Fibroblast of lung (primary cell): Measurements from ENCODE around the gene NUDT7. TPM values are rescaled to one million over a fixed set of nuclear protein-coding genes. Genes with fewer than 3 reads are reported as not detected.

Source experiments
- DNase-seq, 2 donors: peaks; one replicate each; pipeline versions ENCODE4 v3.0.0 to v3.0.0-alpha.2; 2010; ENCODE audit warnings: low read depth in 2 of 2
- H2AFZ ChIP-seq: 2 replicates; pipeline ENCODE4 v1.5.1; 2012; ENCODE audit warnings: low read length, control low read depth, inconsistent platforms
- H3K27ac ChIP-seq: 2 replicates; pipeline ENCODE4 v1.5.1; 2011; ENCODE audit warnings: low read length, control low read depth; ENCODE audit not compliant: insufficient read depth
- H3K27me3 ChIP-seq: 2 replicates; pipeline ENCODE4 v1.5.1; 2011; ENCODE audit warnings: mild to moderate bottlenecking, low read length; ENCODE audit not compliant: control insufficient read depth, insufficient read depth
- H3K36me3 ChIP-seq: 2 replicates; pipeline ENCODE4 v1.5.1; 2011; ENCODE audit warnings: low read length; ENCODE audit not compliant: control insufficient read depth, insufficient read depth
- H3K4me1 ChIP-seq: 2 replicates; pipeline ENCODE4 v1.5.1; 2011; ENCODE audit warnings: low read length; ENCODE audit not compliant: control insufficient read depth, insufficient read depth; ENCODE audit errors: extremely low read depth
- H3K4me2 ChIP-seq: 2 replicates; pipeline ENCODE4 v1.5.1; 2011; ENCODE audit warnings: low read length, control low read depth; ENCODE audit not compliant: insufficient read depth; ENCODE audit errors: extremely low read depth
- H3K4me3 ChIP-seq, 4 experiments: fragments of 200-600 bp in 1 of 4; sonication (generic) in 1 of 4; replicated peaks in 1 of 4; 2 replicates each; pipeline ENCODE4 v1.5.1; 2011 to 2016; ENCODE audit warnings: low read length in 4 of 4, low read depth in 3 of 4, mild to moderate bottlenecking in 3 of 4, control low read depth in 2 of 4, inconsistent platforms in 1 of 4, mixed read lengths in 1 of 4; ENCODE audit not compliant: insufficient read depth in 1 of 4; ENCODE audit errors: control extremely low read depth in 1 of 4
- H3K79me2 ChIP-seq: 2 replicates; pipeline ENCODE4 v1.5.1; 2012; ENCODE audit warnings: mild to moderate bottlenecking, low read length, inconsistent platforms; ENCODE audit not compliant: control insufficient read depth, insufficient read depth
- H3K9ac ChIP-seq: 2 replicates; pipeline ENCODE4 v1.5.1; 2011; ENCODE audit warnings: mild to moderate bottlenecking, low read length, control low read depth; ENCODE audit not compliant: insufficient read depth
- H3K9me3 ChIP-seq: 2 replicates; pipeline ENCODE4 v1.5.1; 2012; ENCODE audit warnings: low read depth, low read length; ENCODE audit not compliant: control insufficient read depth, insufficient read depth
- H4K20me1 ChIP-seq: 2 replicates; pipeline ENCODE4 v1.5.1; 2011; ENCODE audit warnings: low read length; ENCODE audit not compliant: control insufficient read depth, insufficient read depth; ENCODE audit errors: extremely low read depth
- CTCF ChIP-seq, 2 donors: IDR thresholded peaks in 1 of 2; conservative IDR thresholded peaks in 1 of 2; 1 replicate in 1 of 2; 2 replicates in 1 of 2; pipeline ENCODE4 v1.5.1; 2011 to 2012; ENCODE audit warnings: low read length in 2 of 2, control low read depth in 1 of 2, inconsistent platforms in 1 of 2, low read depth in 1 of 2, mild to moderate bottlenecking in 1 of 2
- EZH2 ChIP-seq: IDR thresholded peaks from 2 replicates; pipeline ENCODE4 v1.5.1; 2012; ENCODE audit warnings: low read length, control low read depth, mild to moderate bottlenecking; ENCODE audit errors: missing control alignments
- polyA plus RNA-seq, 2 donors: library from polyadenylated mRNA; depleted of rRNA in 1 of 2; stranded (reverse) in 1 of 2; unstranded in 1 of 2; fragments of >200 nt; gene quantifications; 2 replicates each; pipeline ENCODE4 v1.2.1, GENCODE V29; 2011 to 2012; ENCODE audit warnings: missing spikeins in 1 of 2
- total RNA-seq: library from RNA; depleted of rRNA; stranded (reverse); fragments of >200 nt; gene quantifications from 2 replicates; pipeline ENCODE4 v1.2.1, GENCODE V29; 2014

Gene NUDT7
- total and polyA plus RNA-seq, 2 donors (not counting 1 experiment from before 2014, with no cell fraction given) = 15.2 to 21.5 TPM

GRCh38 chr16:77775911-77776909, 53.9 kb downstream of the NUDT7 start:
- Histone ChIP-seq H3K4me2 (no peak overlapping the region), H3K79me2 (no peaks in the 10 kb centered on the region), H3K9ac (no peak overlapping the region), H3K36me3 (no peaks in the 10 kb centered on the region), H3K4me1 (peaks cover 2% of the 10 kb centered on the region), H3K9me3 (no peaks in the 10 kb centered on the region), H3K4me3 (no peak overlapping the region), H4K20me1 (no peaks in the 10 kb centered on the region), H3K27me3 (no peaks in the 10 kb centered on the region), H3K27ac (no peak overlapping the region), H2AFZ (no peak overlapping the region)
- DNase-seq = peak in 1 of 2 donors; percentile 57
- TF ChIP-seq EZH2 (no peak), CTCF (conservative IDR thresholded peaks at IDR 0.05 in 1 of 2, IDR thresholded peaks at IDR 0.05 in 1 of 2; ENCODE audit: low read depth in 1 of 2, low read length in 2 of 2) (no peak)

GRCh38 chr16:77777745-77778144, 55.4 kb downstream of the NUDT7 start:
- no peak overlapping the region for H3K4me2 ChIP-seq
- no peak overlapping the region for H3K4me3 ChIP-seq
- no peak overlapping the region for H2AFZ ChIP-seq
- H3K9me3 ChIP-seq = no peaks in the 10 kb centered on the region
- no peaks in the 10 kb centered on the region for H3K27me3 ChIP-seq
- no peak for DNase-seq
- no peak for TF ChIP-seq EZH2
- TF ChIP-seq CTCF (conservative IDR thresholded peaks at IDR 0.05 in 1 of 2, IDR thresholded peaks at IDR 0.05 in 1 of 2; ENCODE audit: low read depth in 1 of 2, low read length in 2 of 2) = no peak
- no peaks in the 10 kb centered on the region for H3K36me3 ChIP-seq
- H3K9ac ChIP-seq = no peak overlapping the region
- H3K79me2 ChIP-seq = no peaks in the 10 kb centered on the region
- H4K20me1 ChIP-seq = no peaks in the 10 kb centered on the region
- H3K4me1 ChIP-seq = peaks cover 2% of the 10 kb centered on the region
- H3K27ac ChIP-seq = no peak overlapping the region

- H3K4me1 ChIP-seq = peaks cover 2% of the 10 kb centered on the region
- TF ChIP-seq CTCF (conservative IDR thresholded peaks at IDR 0.05 in 1 of 2, IDR thresholded peaks at IDR 0.05 in 1 of 2; ENCODE audit: low read depth in 1 of 2, low read length in 2 of 2) (no peak), EZH2 (no peak)
- H2AFZ ChIP-seq = no peak overlapping the region
- H3K27ac ChIP-seq = no peak overlapping the region
- no peak overlapping the region for H3K4me3 ChIP-seq
- DNase-seq = peak; percentile 77 to 99
- H3K79me2 ChIP-seq = no peaks in the 10 kb centered on the region
- no peak overlapping the region for H3K9ac ChIP-seq
- no peaks in the 10 kb centered on the region for H3K27me3 ChIP-seq
- H3K4me2 ChIP-seq = no peak overlapping the region
- no peaks in the 10 kb centered on the region for H3K9me3 ChIP-seq
- H4K20me1 ChIP-seq = no peaks in the 10 kb centered on the region
- no peaks in the 10 kb centered on the region for H3K36me3 ChIP-seq
Measured at GRCh38 chr16:77780378-77780837, 58.1 kb downstream of the NUDT7 start.
